ENCODE data around the gene GRIN2B. TPM values are rescaled to one million over a fixed set of nuclear protein-coding genes. Genes with fewer than 3 reads are reported as not detected.

Gene GRIN2B
- total RNA-seq, result not detected
- long read RNA-seq, result 0 reads

DNA sequence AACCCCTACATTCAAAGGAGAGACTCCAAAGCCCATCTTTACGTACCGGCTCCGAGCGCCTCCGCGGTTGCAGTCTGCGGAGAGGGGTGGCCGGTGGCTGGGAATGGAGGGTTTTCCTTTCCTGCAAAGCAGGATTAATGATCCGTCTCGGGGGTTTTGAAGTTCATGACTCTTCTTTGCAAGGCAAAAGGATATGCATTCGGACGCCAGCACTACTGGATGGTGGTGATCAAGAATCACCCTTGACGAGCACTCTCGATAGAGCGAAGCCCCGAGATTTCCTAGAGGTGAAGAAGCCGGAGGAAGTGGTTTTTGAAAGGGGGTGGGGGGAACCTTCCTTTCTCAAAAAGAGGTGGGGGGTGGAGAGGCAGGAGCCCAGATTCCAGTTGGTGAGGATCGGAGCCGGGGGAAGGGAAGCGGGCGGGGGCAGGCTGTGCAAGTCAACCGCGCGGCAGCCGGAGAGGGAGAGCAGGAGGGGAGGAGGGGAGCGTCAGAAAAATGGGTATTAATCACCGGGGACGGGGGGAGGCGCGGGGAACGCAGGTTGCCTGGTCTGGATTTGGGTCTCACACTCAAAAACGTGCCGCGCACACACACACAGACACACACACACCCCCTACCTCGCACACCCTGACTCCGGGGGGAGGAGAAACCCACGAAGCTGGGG lies at the start of gene GRIN2B:
GRIN2B (minus strand) TSS at position 307 of the 667 bp plus-strand sequence. CDS start 115,394 bp downstream, outside the sequence.
- intact Hi-C loops (cut with DNase I), result no loop called here
- ATAC-seq (no peak), DNase-seq (ENCODE audit: missing footprints) (no peak)

DNA sequence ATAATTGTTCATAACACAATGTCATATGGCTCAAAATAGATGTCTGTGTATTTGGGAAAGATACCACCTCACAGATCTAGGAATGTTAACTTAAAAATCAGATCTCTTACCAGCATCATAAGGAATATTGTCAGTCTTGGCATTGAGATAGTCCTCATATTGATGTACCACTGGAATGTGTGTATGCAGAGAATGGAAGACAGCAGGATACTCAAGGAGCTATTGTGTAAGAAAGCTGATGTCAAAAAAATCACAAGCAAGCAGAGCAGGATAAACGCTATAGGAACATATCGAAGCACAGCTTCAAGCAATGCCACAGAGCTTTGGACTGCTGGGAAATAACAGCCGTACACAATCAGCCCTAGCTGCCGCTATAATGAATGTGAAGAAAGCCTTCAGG lies 45.1 kb upstream of the GRIN2B start:
- intact Hi-C loops (cut with DNase I), result no loop called here
- ATAC-seq (no peak), DNase-seq (ENCODE audit: missing footprints) (no peak)

DNA sequence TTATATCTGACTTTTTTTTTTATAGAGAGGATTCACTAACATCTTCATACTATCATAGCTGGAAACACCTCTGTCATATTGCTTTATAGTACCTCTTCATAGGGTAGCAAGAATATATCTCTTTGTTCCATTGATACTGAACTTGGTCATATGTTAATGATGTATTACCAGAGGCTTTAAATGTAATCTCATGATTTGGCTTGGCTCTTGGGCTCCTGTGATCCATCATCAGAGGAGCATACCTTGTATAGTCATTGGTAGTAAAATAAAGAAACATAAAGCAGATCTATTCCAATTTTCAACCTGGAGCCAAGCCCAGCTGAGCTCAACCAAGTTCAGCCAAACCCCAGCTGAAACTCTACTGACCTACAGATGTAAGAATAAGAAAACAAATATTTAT lies 43.2 kb upstream of the GRIN2B start:
- intact Hi-C loops (cut with DNase I), result no loop called here
- DNase-seq (ENCODE audit: missing footprints), result no peak

DNA sequence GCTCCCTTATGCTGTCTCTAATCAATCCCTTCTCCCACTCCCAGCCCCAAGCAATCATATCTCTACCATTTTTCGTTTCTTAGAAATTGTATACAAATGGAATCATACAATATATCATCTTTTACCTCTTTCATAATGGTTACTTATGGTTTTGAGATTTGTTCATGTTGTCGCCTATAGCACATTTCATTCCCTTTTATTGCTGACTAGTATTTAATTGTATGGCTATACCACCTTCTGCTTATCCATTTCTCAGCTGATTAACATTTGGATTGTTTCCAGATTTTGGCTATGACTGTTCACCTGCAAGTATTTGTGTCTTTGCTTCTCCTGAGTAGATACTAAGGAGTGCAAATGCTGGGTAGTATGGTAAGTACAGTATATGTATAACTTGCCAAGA lies 36.7 kb upstream of the GRIN2B start:
- DNase-seq (ENCODE audit: missing footprints) (no peak), ATAC-seq (no peak)
- intact Hi-C loops (cut with DNase I), result no loop called here

More for the DNA sequence above, 43.2 kb upstream of the GRIN2B start:
- no peak for ATAC-seq

DNA sequence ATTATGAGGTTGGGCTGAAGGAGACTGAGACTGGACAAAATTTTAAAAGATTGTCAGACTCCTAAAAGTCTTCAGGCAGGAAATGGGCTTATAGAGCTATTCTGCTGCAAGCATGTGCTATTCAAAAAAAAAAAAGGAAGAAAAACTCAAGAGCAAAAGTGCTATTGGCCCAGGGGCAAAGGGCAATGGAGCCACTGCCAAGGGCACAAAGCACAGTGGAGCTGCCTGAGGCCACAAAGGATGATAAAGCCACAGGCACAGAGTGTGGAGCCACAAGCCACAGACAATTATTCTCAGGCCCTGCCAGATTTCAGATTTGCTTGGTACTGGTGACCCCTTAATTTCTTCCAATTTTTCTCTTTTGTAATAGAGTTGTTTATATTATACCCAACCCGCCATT lies 29.6 kb upstream of the GRIN2B start:
- ATAC-seq, result no peak
- intact Hi-C loops (cut with DNase I), result no loop called here
- no peak for DNase-seq (ENCODE audit: missing footprints)

DNA sequence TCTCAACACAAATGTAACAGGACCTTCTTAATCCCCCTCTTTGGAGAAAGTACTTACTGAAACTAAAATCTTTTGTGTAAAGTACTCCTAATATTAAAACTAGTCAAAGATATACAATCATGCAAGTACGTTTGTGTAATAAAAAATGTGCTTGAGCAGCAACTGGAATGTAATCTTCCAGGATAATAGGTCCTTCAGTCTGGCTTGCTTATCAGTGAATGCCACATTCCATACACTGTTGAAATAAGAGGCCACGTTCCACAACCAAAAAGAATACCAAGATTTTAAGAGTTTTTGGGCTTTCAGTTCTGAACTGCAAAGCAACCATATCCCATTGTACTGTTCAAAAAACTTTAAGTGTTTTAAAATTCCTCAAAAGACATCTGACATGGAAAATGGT lies 26.2 kb upstream of the GRIN2B start:
- intact Hi-C loops (cut with DNase I), result no loop called here
- ATAC-seq, result no peak
- no peak for DNase-seq (ENCODE audit: missing footprints)

DNA sequence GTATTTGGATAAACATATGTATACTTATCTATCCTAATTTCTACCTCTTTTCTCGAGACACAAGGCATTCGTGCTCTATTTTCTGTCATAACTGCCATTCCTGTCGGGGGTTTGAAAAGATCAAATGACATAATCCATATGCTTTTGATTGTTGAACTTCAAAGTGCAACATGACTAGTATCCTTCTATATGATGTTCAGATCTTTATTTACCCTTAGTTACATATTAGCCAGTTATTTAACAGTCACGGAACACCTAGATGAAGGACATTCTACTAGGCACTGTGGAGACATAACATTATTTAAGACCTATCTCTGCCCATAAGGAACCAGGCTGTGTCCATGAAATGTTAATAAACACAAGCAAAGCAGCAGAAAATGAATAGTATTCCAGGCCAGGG lies 11.2 kb upstream of the GRIN2B start:
- ATAC-seq, result no peak
- intact Hi-C loops (cut with DNase I), result no loop called here

DNA sequence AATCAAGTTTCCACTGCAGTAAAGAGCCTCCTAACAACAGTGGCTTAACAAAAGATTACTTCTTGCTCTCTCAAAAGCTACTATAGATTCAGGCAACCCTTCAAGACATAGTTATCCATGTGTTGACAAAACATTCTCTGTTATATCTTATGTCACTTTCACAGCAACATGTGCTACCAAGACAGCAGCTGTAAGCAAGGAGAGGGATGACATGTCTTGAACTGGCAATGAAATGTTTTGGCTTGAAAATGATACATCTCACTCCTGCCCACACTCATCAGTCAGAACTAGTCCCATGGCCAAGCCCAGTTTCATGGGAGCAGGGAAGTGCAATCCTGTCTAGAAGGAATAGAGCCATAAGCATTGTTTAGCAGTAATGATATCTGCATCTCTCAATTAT lies 10.7 kb upstream of the GRIN2B start:
- ATAC-seq (no peak), DNase-seq (ENCODE audit: missing footprints) (no peak)
- intact Hi-C loops (cut with DNase I), result no loop called here

More for the DNA sequence above, 11.2 kb upstream of the GRIN2B start:
- DNase-seq (ENCODE audit: missing footprints), result no peak

DNA sequence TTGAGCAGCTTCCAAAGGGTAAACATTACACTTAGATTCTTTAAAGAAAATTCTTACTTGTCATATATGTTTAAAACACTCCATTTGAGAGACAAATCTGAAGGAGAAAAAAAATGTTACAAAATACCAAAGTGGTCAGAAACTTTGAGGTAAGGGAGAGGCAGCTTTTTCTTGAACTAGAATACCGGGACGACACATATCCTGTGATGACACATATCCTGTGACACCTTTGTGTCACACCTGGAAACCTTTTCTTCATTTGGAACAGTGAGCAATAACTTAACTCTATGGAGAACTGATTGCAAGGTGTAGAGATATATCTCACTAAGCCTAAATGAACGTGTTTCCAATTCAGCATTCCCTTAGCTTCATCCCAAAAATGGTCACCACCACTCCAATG lies 4.6 kb upstream of the GRIN2B start:
- intact Hi-C loops (cut with DNase I), result no loop called here
- ATAC-seq (no peak), DNase-seq (ENCODE audit: missing footprints) (no peak)

DNA sequence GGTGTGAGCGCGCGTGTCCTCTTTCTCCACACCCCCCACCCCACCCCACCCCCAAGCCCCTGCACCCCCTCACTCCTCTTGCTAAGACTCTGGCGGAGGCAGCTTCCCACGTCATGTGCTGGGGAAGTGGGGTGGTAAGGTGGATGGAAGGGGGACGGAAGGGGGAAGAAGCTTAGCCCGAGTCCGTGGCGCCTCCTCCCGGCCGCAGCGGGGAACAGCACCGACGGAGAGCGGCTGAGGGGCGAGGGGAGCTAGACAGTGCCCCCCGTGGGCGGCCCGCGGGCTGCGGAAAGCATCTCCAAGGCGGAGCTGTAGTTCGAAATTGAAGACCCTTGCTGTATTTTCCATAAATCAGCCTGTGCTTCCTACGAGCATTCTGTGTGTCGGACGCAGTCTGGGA lies 588 bp upstream of the GRIN2B start:
- intact Hi-C loops (cut with DNase I), result no loop called here
- no peak for ATAC-seq
- DNase-seq (ENCODE audit: missing footprints), result no peak

DNA sequence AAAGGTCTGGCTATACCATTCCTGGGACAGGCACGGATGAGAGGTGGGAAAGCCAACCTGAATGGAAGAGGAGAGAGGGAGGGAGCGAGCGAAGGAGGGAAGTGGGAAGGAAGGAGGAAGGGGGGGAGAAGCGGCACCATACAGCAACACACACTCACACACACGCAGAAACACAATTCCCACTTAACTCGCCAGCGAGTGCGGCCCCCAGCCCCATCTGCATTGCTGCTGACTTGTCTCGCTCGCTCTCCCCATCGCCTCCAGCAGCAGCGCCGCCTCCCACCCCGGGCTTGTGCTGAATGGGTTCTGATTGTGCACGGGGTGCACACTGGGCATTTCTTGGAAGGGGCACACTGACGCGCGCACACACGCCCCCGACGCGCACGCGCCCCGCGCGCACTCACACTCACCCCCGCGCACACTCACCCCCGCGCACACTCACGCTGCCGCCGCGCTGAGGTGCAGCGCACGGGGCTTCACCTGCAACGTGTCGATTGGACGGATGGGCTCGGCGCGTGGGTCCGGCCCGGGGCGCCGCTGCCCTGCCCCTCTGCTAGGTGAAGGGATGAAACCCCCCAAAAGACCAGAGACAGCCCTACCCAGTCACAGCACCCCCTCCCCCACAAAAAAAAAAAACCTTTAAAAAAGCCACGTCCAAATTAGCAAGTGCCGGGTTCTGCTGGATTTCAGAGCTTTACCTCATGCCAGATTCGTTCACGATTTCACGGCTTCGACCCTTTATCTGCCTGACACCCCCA lies 685 bp downstream of the GRIN2B start:
- intact Hi-C loops (cut with DNase I), result no loop called here
- DNase-seq (ENCODE audit: missing footprints) (no peak), ATAC-seq (no peak)

DNA sequence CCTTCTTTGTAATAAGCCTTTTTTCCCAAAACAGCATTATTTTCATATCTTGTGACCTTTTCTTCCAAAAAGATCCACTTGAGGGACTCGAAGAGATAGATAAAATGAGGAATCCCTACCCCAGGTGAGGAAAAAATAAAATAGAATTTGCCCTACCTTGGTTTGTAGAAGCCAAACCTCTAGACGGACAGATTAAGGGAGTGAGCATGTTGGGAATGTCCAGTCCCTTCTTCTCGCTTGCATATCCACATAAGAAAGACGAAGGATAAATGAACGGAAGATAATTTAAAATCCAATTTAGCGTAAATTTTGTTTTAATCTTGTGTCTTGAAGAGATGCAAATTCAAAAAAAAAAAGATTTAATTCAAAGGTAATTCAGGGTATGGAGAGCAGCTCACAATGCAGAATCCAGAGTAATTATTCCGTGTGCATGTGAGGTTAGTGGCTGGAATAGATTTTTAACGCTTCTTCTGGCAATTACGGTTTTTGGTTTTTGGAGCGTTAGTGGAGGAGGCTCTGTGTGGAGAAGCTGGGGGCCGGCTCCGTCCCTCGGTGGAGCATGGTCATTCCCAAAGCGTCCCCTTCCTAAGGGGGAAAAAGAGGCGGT lies 1.5 kb downstream of the GRIN2B start:
- no peak for DNase-seq (ENCODE audit: missing footprints)
- no peak for ATAC-seq
- intact Hi-C loops (cut with DNase I), result no loop called here

DNA sequence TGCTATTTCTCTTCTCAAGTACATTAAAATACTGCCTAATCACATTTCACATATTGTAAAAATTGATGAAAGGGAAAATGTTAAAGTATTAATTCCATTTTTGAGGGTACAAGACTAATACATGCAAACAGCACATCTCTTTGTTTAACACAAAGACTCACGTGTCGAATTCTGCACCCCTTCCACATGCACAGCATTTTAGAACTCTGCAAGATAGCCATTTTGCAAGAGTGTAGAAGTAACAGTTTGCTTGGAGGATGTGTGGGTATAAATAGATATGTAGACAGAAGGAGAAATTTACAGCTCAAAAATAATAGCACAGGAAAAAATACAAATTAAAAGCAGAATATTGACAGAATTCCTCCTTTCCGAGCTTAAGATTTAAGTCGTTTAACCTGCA lies 2.5 kb downstream of the GRIN2B start:
- intact Hi-C loops (cut with DNase I), result no loop called here
- ATAC-seq, result no peak
- no peak for DNase-seq (ENCODE audit: missing footprints)

DNA sequence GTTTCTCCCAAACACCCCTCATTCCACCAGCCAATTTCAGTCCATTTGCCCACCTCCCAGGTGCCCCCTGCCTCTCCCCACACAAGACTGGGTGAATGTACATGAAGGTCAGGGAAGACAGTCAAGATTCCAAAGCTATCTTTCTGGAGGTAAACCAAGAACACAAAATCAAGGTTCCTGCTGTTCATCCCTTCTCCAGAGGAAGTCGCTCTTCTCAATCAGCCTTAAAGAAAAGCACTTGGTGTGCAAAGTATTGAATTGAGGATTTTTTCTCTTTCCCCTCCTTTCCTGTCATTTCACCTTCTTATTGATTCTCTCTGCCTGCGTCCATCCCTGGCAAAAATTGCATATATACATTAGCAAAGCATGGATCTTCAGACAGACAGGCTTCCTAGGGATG lies 4.5 kb downstream of the GRIN2B start:
- ATAC-seq (no peak), DNase-seq (ENCODE audit: missing footprints) (no peak)
- intact Hi-C loops (cut with DNase I), result no loop called here

DNA sequence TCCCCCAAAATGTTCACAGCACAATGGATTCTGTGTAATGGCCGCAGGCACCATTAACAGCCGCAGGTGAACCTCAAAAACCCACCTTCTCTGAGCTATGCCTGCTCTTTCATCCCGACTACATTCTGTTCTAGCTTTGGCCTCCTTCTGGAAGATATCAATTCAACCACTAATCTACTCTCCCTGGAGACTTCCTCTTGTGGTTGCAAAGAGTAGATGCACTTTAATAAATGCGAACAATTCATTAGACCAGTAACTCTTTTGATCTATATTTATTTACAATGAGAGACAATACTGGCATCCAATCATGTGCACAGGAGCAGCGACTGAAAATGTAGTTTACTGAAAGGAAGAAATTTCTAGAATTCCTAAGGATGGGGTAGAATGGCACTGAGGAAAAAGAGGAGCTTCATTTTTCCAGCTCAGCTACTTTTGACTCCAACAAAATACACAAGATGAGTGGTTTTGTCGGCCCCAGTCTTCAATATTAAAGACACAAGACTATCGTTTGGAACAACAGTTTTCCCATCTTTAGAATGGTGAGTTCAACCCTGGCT lies 5.3 kb downstream of the GRIN2B start:
- DNase-seq (ENCODE audit: missing footprints) (no peak), ATAC-seq (no peak)
- intact Hi-C loops (cut with DNase I), result no loop called here

DNA sequence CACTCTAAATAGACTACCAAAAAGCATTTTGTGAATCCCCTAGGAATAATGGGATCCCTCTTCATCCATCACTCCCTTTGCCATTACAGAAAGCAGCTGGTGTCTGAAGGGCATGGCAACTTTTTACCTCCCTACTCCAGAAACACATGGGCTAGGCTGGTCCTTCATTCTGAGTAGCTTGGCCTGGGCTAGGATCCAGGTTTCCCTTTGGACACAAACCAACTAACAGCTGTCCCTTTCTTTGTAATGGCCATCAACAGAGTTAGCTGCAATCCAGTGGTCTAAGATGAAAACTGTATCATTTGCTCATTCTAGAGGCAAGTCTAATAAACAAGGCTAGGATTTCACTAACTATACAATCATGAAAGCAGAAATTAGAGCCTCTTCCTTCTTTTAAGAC lies 7.4 kb downstream of the GRIN2B start:
- no peak for DNase-seq (ENCODE audit: missing footprints)
- intact Hi-C loops (cut with DNase I), result no loop called here

DNA sequence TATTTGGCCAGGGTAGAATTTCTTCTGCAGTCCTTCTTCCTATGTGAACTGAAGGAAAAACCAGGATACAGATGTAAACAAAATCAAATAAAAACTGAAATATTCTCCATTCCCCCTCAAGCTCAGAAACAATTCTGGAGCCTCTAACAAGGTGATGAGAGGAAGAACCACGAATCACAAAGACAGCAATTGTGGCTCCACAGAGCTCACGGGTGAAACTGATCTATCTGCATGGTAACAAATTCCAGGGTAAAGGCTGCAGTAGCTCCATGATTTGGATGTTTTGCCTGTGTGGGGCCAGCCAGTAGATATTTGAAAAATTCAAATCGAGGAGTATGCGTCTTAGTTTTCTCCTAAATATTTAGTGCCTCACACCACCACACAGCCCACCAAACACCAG lies 10.6 kb downstream of the GRIN2B start:
- no peak for ATAC-seq
- intact Hi-C loops (cut with DNase I), result no loop called here
- no peak for DNase-seq (ENCODE audit: missing footprints)

More for the DNA sequence above, 7.4 kb downstream of the GRIN2B start:
- no peak for ATAC-seq

DNA sequence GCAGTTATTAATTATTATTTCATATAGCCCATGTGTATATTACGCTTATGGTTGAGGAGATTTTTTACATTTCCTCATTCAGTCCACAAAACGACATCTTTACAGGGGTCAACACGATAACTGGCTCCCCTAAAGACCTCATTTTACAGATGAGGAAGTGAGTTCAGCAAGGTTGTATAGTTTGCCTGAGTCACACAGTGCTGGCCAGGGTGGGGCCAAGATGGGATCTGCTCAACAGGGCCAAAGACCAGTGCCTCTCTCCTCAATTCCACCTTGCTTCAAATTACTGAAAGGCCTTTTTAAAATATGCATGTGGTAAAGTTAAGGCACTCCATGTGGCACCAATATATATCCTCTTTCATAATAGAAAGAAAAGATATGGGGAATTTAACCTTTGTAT lies 13.1 kb downstream of the GRIN2B start:
- intact Hi-C loops (cut with DNase I), result no loop called here
- DNase-seq (ENCODE audit: missing footprints) (no peak), ATAC-seq (no peak)

DNA sequence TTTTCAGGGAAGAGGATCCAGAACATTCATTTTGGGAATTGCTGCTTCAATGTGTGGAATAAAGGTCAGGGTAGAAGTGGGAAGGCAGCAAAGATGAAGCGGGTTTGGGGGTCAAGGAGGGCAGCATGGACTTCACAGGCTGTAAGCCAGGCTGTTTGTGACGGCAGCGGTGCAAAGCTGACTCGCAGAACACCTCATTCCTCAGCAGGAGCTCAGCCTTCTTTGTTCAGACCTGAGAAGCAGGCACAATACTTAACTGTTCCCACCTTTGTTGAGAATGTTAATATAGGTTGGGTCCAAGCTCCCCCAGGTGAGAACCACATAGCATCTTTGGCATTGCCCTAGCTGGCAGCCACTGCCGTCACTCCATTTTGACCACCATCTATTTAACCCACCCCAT lies 16.7 kb downstream of the GRIN2B start:
- DNase-seq (ENCODE audit: missing footprints), result no peak
- no peak for ATAC-seq
- intact Hi-C loops (cut with DNase I), result no loop called here

DNA sequence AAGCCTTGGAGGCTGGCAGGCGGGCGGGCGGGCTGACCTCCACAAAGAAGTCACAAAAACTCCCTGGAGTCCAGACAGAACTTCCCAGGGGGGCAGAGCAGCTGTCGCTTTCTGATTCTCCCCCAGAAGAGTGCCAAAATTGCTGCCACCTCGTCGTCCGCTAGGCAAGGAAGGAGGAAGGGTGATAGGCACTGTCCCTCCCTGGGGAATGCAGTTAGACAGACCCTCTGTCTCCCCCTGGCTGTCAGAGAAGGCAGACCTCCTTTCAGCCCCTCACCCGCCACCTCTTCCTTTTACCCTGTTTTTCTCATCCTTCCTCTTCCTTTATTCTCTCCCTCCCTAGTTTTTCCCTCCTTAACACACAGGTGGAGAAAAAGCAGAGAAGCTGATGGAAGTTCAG lies 18.7 kb downstream of the GRIN2B start:
- intact Hi-C loops (cut with DNase I), result no loop called here
- no peak for ATAC-seq
- DNase-seq (ENCODE audit: missing footprints), result no peak
